ENCODE measurements around the gene KIF3A. TPM values are rescaled to one million over a fixed set of nuclear protein-coding genes. Genes with fewer than 3 reads are reported as not detected.

The KIF3A gene
- polyA plus RNA-seq (ENCODE audit: insufficient read length in 4 of 4), result 10 to 100 TPM; 11.3 to 27.4 (median 23.5) TPM

- peak; percentile 74 to 84 (median 78) for DNase-seq (ENCODE audit: low read depth in 4 of 4, low spot score in 3 of 4)
These were observed at the start of gene KIF3A for GRCh38 chr5:132736853-132737833. Gene KIF3A (minus strand): TSS chr5:132737546. CDS start chr5:132737419, 127 bp downstream.

GRCh38 chr5:132787076-132787475, 49.7 kb upstream of the KIF3A start:
- no peak for DNase-seq (ENCODE audit: low read depth in 4 of 4, low spot score in 3 of 4)

GRCh38 chr5:132785864-132786263, 48.5 kb upstream of the KIF3A start:
- no peak for DNase-seq (ENCODE audit: low read depth in 4 of 4, low spot score in 3 of 4)

- no peak for DNase-seq (ENCODE audit: low read depth in 4 of 4, low spot score in 3 of 4)
These were observed 48.0 kb upstream of the KIF3A start for GRCh38 chr5:132785365-132785764.

- DNase-seq (ENCODE audit: low read depth in 4 of 4, low spot score in 3 of 4), result no peak
These were observed 44.8 kb upstream of the KIF3A start for GRCh38 chr5:132782101-132782500.

- DNase-seq (ENCODE audit: low read depth in 4 of 4, low spot score in 3 of 4), result no peak
These were observed 43.7 kb upstream of the KIF3A start for GRCh38 chr5:132781029-132781428.

- no peak for DNase-seq (ENCODE audit: low read depth in 4 of 4, low spot score in 3 of 4)
These were observed 43.2 kb upstream of the KIF3A start for GRCh38 chr5:132780577-132780976.

- no peak for DNase-seq (ENCODE audit: low read depth in 4 of 4, low spot score in 3 of 4)
These were observed 42.6 kb upstream of the KIF3A start for GRCh38 chr5:132779961-132780360.

- no peak for DNase-seq (ENCODE audit: low read depth in 4 of 4, low spot score in 3 of 4)
These were observed 41.5 kb upstream of the KIF3A start for GRCh38 chr5:132778856-132779255.

- no peak for DNase-seq (ENCODE audit: low read depth in 4 of 4, low spot score in 3 of 4)
These were observed 40.8 kb upstream of the KIF3A start for GRCh38 chr5:132778129-132778528.

GRCh38 chr5:132777209-132778069, 40.1 kb upstream of the KIF3A start, which contains the start of gene SEPTIN8:
Gene SEPTIN8 (minus strand): TSS chr5:132777239. CDS start chr5:132777137, 102 bp downstream.
- DNase-seq (ENCODE audit: low read depth in 4 of 4, low spot score in 3 of 4), result no peak

- DNase-seq (ENCODE audit: low read depth in 4 of 4, low spot score in 3 of 4), result no peak
These were observed 39.5 kb upstream of the KIF3A start for GRCh38 chr5:132776938-132777208.

- no peak for DNase-seq (ENCODE audit: low read depth in 4 of 4, low spot score in 3 of 4)
These were observed 39.0 kb upstream of the KIF3A start for GRCh38 chr5:132776131-132776937.

- DNase-seq (ENCODE audit: low read depth in 4 of 4, low spot score in 3 of 4), result no peak
These were observed 38.2 kb upstream of the KIF3A start for GRCh38 chr5:132775476-132775961.

- no peak for DNase-seq (ENCODE audit: low read depth in 4 of 4, low spot score in 3 of 4)
These were observed 37.5 kb upstream of the KIF3A start for GRCh38 chr5:132774896-132775295.

- no peak for DNase-seq (ENCODE audit: low read depth in 4 of 4, low spot score in 3 of 4)
These were observed 37.1 kb upstream of the KIF3A start for GRCh38 chr5:132774406-132774805.

GRCh38 chr5:132773601-132774355, 36.4 kb upstream of the KIF3A start:
- no peak for DNase-seq (ENCODE audit: low read depth in 4 of 4, low spot score in 3 of 4)

GRCh38 chr5:132773114-132773513, 35.8 kb upstream of the KIF3A start:
- no peak for DNase-seq (ENCODE audit: low read depth in 4 of 4, low spot score in 3 of 4)

- DNase-seq (ENCODE audit: low read depth in 4 of 4, low spot score in 3 of 4), result no peak
These were observed 35.1 kb upstream of the KIF3A start for GRCh38 chr5:132772291-132773070.

Data from left renal pelvis (tissue), 4 donors.